ENCODE measurements around the gene CTTNBP2.

CTTNBP2 gene

GRCh38 chr7:117871778-117872538 lies 1.3 kb downstream of the CTTNBP2 start:
- no peak for DNase-seq

GRCh38 chr7:117871401-117871777 lies 1.9 kb downstream of the CTTNBP2 start:
- DNase-seq, result no peak

GRCh38 chr7:117870448-117871130 lies 2.7 kb downstream of the CTTNBP2 start:
- DNase-seq, result no peak

DNA sequence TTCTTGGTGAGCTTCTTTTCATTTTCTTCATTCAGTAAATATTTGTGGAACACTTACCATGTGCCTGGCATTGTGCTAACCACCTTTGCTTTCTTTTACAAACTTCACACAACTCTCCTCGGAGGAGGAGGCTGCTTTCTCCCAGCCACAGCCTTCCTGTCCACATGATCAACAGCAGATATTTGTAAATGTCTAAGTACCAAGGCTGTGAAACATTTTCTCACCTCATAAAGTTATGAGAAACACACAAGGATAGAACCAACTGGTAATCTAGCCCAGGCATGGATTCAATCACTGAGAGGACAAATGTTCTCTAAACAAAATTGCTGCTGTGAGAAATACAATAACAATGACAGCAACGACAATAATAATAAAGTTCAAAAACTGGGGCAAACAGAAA lies 3.9 kb downstream of the CTTNBP2 start:
- no peak for DNase-seq

GRCh38 chr7:117863618-117864017 lies 9.6 kb downstream of the CTTNBP2 start:
- no peak for DNase-seq

DNA sequence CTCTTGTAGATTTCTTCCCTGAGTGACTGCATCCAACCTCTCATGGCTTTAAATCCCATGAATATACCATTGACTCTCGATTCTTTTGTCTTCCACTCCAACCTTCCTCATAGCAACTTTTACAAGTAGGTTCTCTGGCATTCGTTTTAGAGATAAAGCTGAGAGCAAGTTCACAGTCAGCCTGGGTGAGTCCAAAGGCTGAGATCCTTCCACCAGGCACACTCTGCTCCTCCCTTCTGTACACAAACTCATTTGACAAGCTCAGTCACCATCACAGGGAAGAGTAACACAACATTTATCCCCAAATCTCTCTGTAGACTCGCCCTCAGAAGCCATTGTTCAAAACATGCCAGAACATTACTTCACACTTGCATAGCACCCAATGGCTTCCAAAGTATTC lies 10.9 kb downstream of the CTTNBP2 start:
- DNase-seq, result no peak

GRCh38 chr7:117859246-117859812 lies 13.9 kb downstream of the CTTNBP2 start:
- DNase-seq, result no peak

- DNase-seq, result no peak
These were observed 14.5 kb downstream of the CTTNBP2 start for GRCh38 chr7:117858712-117859111.

DNA sequence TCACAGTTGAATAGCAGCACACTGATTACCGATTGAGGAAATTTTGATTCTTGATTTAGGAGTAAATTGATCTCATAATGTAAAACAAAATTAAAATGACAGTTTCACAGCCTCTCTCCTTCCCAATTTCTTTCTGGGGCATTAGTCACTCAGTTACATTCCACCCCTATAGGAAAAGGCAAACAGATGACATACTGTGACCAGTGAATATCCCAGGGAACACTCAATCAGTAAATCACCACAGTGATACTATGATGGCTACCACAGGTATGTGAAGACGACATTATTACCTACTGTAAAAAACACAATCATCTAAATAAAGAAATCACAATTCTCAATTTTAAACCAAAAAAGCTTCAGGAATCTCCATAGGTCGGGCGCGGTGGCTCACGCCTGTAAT lies 15.5 kb downstream of the CTTNBP2 start:
- no peak for DNase-seq

DNA sequence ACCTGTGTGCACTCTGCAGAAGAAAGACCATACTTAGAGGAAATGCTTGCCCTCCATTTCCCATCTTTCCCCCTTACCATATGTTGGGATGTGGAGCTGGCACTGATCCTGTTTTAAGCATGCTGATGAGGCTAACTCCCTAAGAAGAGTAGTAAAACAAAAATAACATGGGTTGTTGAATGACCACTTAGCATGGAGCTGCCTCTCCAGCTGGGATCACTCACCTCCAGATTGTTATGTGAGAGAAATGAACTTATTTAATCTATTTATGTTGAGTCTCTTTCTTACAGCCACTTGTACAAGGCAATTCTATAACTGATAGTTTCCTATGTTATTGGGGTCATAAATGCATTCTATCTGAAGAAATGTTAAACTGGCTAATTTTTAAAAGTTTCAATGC lies 17.0 kb downstream of the CTTNBP2 start:
- no peak for DNase-seq

- no peak for DNase-seq
These were observed 19.1 kb downstream of the CTTNBP2 start for GRCh38 chr7:117854186-117854585.

DNA sequence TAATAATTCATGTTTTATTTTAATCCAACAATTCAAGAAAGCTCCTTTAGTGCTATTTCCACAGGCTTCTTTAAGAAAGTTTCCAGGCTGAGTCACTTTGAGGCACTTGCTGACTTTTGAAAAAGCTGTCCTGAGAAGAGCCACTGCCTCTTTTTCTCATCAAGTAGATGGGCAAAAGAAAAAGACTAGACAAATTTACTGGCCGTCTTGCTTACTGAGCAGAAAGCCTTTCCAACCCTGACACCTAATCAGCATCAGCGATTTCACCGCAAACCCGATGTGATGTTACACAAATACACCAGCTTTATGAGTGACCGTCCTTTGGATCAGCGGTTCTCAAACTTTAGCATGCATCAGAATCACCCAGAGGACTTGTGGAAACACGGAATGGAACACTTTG lies 24.3 kb downstream of the CTTNBP2 start:
- DNase-seq, result no peak

DNA sequence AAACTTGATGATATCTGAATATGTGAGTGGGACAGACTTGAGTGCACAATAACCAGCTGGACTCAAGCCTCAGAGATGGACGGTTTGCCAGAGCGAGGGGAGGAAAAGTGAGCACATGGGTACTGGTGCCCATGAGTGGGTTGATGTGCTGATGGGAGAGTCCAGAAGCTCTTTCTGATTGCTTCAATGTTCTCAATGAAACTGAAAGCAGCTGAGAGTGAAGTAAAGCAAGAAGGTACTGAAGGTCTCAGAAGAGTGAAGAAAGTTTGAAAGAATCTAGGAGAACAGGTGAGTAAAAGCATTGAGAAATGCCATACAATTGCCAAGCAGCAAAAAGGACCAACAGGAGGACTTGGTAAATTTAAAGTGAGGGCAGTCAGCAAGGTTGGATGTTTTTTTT lies 28.6 kb downstream of the CTTNBP2 start:
- DNase-seq, result no peak

DNA sequence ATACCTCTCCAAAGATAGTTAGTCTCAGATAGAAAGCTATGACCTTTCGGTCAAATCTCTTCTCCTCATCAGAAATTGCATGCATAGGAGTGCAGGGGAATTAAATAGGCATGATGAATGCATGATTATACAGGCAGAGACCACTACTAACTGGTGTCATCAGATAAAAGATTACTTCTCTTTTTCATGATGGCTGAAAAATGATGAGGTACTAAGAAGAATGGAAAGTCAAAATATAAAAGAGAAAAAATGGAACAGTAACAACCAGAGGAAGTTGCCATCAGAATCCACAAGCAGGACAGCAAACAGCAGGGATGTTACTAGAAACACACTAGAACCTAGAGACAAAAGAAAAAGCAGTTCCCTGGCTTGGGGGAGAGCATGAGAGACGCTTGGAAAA lies 31.6 kb downstream of the CTTNBP2 start:
- no peak for DNase-seq

- DNase-seq, result no peak
These were observed 32.2 kb downstream of the CTTNBP2 start for GRCh38 chr7:117841011-117841410.

DNA sequence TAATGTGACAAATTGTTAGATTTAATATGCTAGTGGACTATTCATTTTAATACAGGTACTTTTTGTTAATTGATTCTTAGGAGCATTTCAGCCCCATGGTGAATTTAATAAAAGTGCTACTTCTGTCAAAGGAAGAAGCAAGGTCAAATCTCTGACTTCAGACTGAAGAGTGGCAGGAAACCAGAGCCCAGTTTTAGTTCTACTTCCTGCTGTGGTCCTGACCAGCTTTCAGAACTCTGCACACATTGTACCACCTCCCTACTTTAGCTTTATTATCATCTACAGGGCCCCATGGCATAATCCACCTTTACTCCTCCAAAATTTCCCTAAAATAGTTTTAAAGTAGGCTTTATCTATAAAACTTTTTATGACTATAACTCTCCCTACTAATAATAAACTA lies 33.7 kb downstream of the CTTNBP2 start:
- DNase-seq, result no peak

- no peak for DNase-seq
These were observed 35.4 kb downstream of the CTTNBP2 start for GRCh38 chr7:117837841-117838240.

- peak; percentile 49 to 77 for DNase-seq
These were observed 38.1 kb downstream of the CTTNBP2 start for GRCh38 chr7:117835016-117835664.

DNA sequence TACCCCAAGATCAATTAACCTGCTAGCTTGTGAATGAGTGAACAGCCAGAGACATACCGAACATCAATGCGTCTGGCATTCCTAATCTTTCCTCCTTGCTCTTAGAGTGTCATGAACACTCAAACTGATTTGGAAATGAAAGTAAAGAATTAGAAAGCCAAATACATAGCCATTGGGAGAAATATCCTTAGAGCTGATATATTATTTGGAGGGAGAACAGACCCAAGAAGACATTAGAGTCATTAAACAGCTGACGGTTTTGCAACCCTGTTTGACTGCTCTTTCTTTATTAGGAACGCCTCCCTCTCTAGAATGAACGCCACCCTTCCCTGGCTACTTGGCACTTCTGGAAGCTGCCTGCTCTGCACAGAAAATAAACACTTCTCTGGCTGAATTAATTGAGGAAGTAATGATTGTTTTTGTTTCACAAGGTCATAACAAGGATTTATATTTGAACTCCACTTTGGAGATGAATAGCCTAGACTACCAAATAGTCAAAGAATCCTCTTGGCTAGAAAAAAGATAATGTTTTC lies 42.8 kb downstream of the CTTNBP2 start:
- DNase-seq, result no peak

DNA sequence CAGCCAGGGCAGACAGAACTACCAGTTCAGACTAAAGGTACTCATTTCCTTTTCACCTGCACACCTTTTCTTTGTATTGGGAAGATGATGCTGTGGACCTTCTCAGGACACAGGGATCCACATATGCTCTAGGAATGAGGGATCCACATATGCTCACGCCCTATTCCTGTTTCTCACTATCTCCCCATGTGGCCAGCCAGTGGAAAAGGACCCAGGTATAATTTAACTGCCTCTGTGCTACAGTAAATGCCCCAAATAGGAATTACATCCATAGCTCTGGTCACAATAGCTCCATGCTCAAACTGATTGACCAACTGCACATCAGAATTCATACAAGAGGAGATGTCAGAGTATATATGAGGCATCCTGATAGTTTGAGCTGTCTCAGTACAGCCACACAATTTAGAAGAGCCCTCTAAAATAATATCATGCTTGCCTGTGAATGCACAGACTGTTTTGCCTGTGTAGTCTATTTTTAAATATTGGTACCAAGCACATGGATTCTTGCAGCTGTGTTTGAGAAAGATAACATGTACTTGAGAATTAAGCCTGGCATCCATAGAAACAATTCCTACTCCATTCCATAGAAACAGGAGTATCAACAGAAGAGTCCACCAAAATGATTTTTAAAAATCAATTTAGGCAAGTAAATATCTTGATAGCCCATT lies 43.7 kb downstream of the CTTNBP2 start:
- DNase-seq, result no peak

DNA sequence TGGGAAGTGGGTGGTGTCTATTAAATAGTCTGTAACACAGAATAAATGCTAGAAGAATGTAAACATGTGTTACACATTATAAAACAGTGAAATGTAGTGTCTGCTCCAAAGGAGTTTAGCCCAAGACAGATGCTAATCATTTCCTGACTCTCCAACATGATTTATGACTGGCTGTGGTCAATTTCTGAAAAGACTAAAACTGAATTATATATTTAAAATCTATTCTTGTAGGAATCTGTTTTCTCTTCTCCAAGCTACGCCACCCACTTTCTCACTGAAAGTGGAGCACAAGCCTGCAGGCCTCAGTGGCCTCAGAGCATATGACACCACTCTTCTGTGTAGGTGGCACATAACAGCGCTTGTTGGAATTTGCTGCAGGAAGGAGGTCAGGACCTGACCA lies 44.4 kb downstream of the CTTNBP2 start:
- DNase-seq, result no peak

DNA sequence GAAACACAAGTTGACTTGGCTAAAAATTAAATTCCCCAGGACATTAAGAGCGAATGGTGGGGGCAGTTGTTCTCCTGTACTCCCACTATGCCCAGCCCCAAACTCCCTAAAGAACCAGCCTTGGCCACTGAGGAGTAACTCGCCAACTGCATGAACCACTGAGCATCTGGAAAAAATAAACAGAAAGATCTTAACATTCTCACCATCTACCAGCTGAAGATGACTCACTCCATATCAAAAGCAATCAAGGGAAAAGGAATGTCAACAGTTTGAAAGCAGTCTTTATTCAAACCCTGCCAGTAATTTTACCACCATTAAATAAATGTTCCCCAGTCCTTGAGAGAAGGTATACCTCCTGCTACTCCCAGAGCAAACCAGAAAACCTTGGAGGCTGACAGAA lies 45.4 kb downstream of the CTTNBP2 start:
- peak in 1 of 2 experiments; percentile 25 for DNase-seq

GRCh38 chr7:117825132-117825531 lies 48.1 kb downstream of the CTTNBP2 start:
- DNase-seq, result no peak
